Measurements from ENCODE around the gene PRAME.

Gene PRAME

DNA sequence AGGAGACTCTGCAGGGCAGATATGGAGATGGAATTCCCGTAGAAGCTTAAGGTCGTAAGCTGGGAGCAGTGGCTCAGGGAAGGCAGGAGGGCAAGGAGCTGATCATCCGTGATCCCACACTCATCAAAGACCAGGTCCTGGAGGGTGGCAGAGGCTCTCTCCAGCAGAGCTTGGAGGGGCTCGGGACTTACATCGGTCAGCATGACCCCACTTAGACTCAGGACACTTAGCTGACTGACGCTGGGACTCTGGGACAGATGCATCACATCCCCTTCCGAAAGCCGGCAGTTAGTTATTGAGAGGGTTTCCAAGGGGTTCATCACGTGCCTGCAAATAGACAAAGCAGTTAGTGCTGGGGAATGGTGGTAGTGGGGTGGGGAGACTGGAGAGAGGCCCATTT is 10.7 kb downstream of the PRAME start:
- TF ChIP-seq, protein P1, sequence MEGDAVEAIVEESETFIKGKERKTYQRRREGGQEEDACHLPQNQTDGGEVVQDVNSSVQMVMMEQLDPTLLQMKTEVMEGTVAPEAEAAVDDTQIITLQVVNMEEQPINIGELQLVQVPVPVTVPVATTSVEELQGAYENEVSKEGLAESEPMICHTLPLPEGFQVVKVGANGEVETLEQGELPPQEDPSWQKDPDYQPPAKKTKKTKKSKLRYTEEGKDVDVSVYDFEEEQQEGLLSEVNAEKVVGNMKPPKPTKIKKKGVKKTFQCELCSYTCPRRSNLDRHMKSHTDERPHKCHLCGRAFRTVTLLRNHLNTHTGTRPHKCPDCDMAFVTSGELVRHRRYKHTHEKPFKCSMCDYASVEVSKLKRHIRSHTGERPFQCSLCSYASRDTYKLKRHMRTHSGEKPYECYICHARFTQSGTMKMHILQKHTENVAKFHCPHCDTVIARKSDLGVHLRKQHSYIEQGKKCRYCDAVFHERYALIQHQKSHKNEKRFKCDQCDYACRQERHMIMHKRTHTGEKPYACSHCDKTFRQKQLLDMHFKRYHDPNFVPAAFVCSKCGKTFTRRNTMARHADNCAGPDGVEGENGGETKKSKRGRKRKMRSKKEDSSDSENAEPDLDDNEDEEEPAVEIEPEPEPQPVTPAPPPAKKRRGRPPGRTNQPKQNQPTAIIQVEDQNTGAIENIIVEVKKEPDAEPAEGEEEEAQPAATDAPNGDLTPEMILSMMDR (IDR thresholded peaks at IDR 0.05; ENCODE audit: low read depth, low read length, missing control alignments), result no peak

DNA sequence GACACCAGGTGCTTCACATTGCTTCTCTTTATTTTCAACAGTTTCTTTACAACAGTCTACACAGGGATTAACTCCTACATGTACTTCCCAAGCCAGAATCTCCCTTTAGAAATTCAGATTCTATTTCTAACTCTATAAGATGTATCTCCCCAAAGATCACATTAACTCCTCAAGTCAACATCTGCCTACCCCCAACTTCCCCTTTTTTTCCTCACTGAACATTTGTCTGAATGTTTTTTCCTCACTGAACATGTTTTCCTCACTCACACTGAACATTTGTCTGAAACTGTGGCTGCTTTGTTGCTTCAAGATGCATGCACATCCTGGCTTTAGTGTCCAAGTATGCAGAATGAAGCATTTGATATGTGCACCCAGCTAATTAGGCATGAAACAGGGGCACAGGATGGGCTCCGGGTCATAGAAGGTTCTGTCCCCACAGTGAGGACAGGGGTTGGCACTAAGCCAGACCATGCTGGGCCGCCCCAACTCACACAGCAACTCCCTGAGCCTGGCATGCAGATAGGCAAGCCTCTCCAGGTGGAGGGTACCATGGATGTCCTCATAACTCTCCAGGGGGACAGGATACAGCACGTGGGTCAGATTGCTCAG is 11.3 kb downstream of the PRAME start:
- TF ChIP-seq, protein P1 (IDR thresholded peaks at IDR 0.05; ENCODE audit: low read depth, low read length, missing control alignments), result no peak
- H3K4me3 ChIP-seq (replicated peaks; ENCODE audit: low read depth, low read length), result no peak overlapping the region
- DNase-seq (ENCODE audit: extremely low read depth, low read depth), result no peak

More for the DNA sequence above, 10.7 kb downstream of the PRAME start:
- no peak for DNase-seq (ENCODE audit: extremely low read depth, low read depth)
- H3K4me3 ChIP-seq (replicated peaks; ENCODE audit: low read depth, low read length), result no peak overlapping the region

DNA sequence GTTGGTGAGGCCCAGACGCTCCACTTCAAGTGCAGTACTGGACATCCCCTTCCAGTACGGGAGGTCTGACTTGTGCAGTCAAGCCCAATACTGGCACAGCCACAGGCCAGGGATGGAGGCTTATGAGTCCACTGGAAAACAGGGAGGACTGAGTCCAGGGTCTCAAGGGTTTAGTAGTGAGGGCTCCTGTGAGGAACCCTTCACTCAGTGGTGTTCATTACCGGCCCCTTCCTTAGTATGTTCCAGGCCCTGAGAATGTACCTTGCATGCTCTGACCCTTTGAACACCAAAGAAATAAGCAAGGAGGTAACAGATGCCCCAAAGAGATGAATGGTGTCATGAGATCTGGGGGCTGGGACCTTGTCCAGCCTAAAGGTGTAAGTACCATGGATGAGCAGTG is 11.8 kb downstream of the PRAME start:
- TF ChIP-seq, protein P1 (IDR thresholded peaks at IDR 0.05; ENCODE audit: low read depth, low read length, missing control alignments), result no peak
- DNase-seq (ENCODE audit: extremely low read depth, low read depth), result no peak
- H3K4me3 ChIP-seq (replicated peaks; ENCODE audit: low read depth, low read length), result no peak overlapping the region

DNA sequence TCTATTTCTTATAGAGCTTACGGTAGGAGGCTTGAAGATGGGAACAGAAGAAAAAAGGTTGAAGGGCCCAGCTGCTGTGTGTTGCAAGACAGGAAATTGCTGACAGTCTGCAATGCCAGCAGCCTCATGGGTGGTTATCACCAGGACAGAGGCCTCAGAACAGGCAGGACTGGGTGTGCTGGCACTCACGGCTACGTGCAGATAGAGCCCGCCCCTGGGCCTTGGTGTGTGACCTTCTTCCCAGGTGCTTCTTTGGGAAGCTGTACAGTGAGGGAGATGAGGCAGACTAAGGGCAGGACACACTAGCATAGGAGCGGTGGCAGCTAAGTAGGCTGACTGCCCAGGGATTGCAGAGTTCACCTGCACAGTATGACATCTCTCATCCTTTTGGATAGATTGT is 12.6 kb downstream of the PRAME start:
- DNase-seq (ENCODE audit: extremely low read depth, low read depth), result no peak
- TF ChIP-seq, protein P1 (IDR thresholded peaks at IDR 0.05; ENCODE audit: low read depth, low read length, missing control alignments), result no peak
- H3K4me3 ChIP-seq (replicated peaks; ENCODE audit: low read depth, low read length), result no peak overlapping the region

DNA sequence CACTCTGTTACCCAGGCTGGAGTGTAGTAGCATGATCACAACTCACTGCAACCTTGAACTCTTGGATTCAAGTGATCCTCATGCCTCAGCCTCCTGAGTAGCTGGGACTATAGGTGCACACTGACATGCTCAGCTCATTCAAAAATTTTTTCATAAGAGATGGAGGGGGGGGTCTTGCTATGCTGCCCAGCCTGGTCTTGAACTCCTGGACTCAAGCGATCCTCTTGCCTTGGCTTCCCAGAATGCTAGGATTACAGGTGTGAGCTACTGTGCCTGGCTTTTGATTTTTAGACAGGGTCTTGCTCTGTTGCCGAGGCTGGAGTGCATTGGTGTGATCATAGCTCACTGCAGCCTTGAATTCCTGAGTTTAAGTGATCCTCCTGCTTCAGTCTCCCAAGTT is 14.0 kb downstream of the PRAME start:
- TF ChIP-seq, protein P1 (IDR thresholded peaks at IDR 0.05; ENCODE audit: low read depth, low read length, missing control alignments), result no peak
- no peak for DNase-seq (ENCODE audit: extremely low read depth, low read depth)
- H3K4me3 ChIP-seq (replicated peaks; ENCODE audit: low read depth, low read length), result no peak overlapping the region

DNA sequence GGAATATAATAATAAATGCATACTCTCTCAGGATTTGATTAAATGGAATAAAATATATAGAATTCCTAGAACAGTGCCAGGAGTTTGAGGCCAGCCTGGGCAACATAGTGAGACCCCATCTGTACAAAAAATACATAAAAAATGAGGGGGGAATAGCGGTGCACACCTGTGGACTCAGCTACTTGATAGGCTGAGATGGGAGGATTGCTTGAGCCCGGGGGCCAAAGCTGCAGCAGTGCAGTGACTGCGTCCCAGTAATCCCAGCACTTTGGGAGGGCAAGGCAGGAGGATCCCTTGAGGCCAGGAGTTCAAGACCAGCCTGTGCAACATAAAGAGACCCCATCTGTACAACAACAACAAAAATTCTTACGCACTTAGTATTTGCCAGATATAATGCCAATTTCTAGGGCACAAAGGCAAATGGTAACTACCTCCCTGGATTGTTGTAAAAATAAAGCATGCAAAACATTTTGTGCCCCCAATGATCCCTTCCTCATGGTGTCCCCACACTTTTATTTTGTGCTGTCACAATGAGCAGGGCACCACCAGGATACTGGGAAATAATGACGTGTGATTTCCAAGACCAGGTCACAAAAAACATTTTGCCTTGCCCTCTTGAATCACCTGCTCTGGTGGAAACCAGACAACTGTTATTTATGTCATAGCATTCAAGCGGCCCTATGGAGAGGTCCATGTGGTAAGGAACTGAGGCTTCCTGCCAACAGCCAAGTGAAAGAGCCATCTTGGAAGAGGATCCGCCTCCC is 20.7 kb downstream of the PRAME start:
- DNase-seq (ENCODE audit: extremely low read depth, low read depth), result no peak
- no peak overlapping the region for H3K4me3 ChIP-seq (replicated peaks; ENCODE audit: low read depth, low read length)
- TF ChIP-seq, protein P1 (IDR thresholded peaks at IDR 0.05; ENCODE audit: low read depth, low read length, missing control alignments), result no peak

All from HFF-Myc (cell line).